ENCODE results near the gene ABCA3. TPM values are rescaled to one million over a fixed set of nuclear protein-coding genes. Genes with fewer than 3 reads are reported as not detected.
A peak's percentile ranks its signal among the peaks of the same experiment; 100 is the strongest.

The ABCA3 gene
- total and polyA plus RNA-seq, 2 of the 8 experiments (the other 6 are each of a cell fraction or from before 2014, with no cell fraction given): 5.7 to 7.9 TPM

DNA sequence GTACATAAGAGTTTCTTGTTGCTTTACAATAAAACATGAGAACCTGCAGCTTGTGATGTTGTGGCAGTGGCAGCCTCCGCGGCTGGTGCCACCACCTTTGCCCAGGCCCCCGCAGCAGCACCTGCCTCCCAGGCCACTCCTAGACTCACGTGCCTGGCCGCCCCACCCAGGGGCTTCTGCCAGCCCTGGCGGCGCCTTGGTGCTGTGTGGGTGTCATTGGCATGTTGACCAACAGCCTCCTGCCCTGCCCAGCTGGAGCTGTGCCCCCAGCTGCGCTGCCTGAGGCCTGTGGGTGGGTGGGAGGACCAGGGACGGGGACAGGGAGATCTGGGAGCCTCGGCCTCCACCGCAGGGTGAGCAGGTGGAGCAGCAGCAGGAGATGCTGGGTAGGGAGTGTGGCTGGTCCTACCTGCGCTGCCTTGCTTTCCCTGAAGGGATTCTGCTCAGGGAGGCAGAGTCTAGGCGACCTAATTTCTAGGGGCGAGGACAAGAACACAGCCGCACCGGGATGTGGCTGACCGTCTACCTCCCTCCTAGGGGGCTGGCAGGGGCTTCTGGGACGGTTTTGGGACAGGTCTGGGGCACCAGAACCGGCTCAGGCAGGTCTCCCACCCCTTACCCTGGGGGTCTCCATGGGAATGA is 104.7 kb downstream of the ABCA3 start:
- DNase-seq (ENCODE audit: low read depth in 1 of 2, low spot score in 2 of 2): no peak
- peaks cover 16% of the 10 kb centered on the region; the same call in 1 of the 2 replicates for H3K23me2 ChIP-seq (ENCODE audit: low read depth, low read length)
- no peak overlapping the region for H3K4ac ChIP-seq (replicated peaks; ENCODE audit: insufficient read length, low read depth, low read length)
- H3K4me3 ChIP-seq (ENCODE audit: extremely low read depth in 1 of 4, insufficient read depth in 2 of 4, low read depth in 3 of 4, low read length in 4 of 4): peak overlapping the region in 1 of 4 experiments; percentile 63; a peak in 3 of 8 replicates
- peak overlapping the region; percentile 78 to 82 for H3K4me2 ChIP-seq (ENCODE audit: insufficient read depth in 1 of 2, low read depth in 2 of 2, low read length in 2 of 2)
- H3K18ac ChIP-seq (ENCODE audit: extremely low read depth, low read length): no peak overlapping the region
- no peaks in the 10 kb centered on the region for H3K9me3 ChIP-seq (ENCODE audit: insufficient read depth in 2 of 2, low read depth in 1 of 2, low read length in 1 of 2)
- no peaks in the 10 kb centered on the region for H3K79me2 ChIP-seq (ENCODE audit: control insufficient read depth in 1 of 2, insufficient read depth in 2 of 2, low read length in 2 of 2)
- H3K56ac ChIP-seq (replicated peaks; ENCODE audit: insufficient read length, low read depth, low read length): no peak overlapping the region
- no peak overlapping the region for H3K14ac ChIP-seq (ENCODE audit: insufficient read length)
- no peaks in the 10 kb centered on the region for H3K79me1 ChIP-seq (ENCODE audit: low read depth, low read length)
- H4K5ac ChIP-seq (ENCODE audit: insufficient read length, low read depth, low read length): no peak overlapping the region
- H2BK120ac ChIP-seq (replicated peaks; ENCODE audit: low read depth, low read length): no peak overlapping the region
- no peak overlapping the region for H3K9ac ChIP-seq (replicated peaks in 1 of 4; ENCODE audit: extremely low read depth in 1 of 4, low read depth in 3 of 4, low read length in 3 of 4)
- no peak overlapping the region for H4K8ac ChIP-seq (ENCODE audit: extremely low read depth, insufficient read depth, low read length)
- H4K20me1 ChIP-seq (replicated peaks in 1 of 2; ENCODE audit: control insufficient read depth in 1 of 2, insufficient read depth in 2 of 2, low read length in 2 of 2): peaks cover 0 to 14% of the 10 kb centered on the region in 2 experiments
- no peak overlapping the region for H2AK5ac ChIP-seq (ENCODE audit: low read depth, low read length)
- POLR2A ChIA-PET (ENCODE audit: partially characterized antibody): interaction anchor here (0.8 to 8.6 kb wide), 17 partner anchors 9 to 296 kb away, joined by 3 to 181 read pairs (median 6); partner anchors contain the start of genes CEMP1, E4F1, ECI1 and MLST8
- H2AFZ ChIP-seq (ENCODE audit: low read length): no peak overlapping the region
- no peak overlapping the region for H4K91ac ChIP-seq (replicated peaks; ENCODE audit: insufficient read length, low read length)
- H3K23ac ChIP-seq (ENCODE audit: insufficient read length): no peak overlapping the region
- CTCF ChIA-PET (ENCODE audit: partially characterized antibody): interaction anchor here (1.0 to 2.7 kb wide), 4 partner anchors 9 to 41 kb away, joined by 4 to 9 read pairs (median 6); partner anchors contain the start of gene ECI1
- no peak overlapping the region for H2BK20ac ChIP-seq (ENCODE audit: low read length)
- H3K27me3 ChIP-seq (replicated peaks in 1 of 4; ENCODE audit: control insufficient read depth in 3 of 4, extremely low read depth in 1 of 4, insufficient read depth in 3 of 4, low read length in 3 of 4): peaks cover 4 to 20% (median 16%) of the 10 kb centered on the region in 4 experiments; a peak in 6 of 7 replicates
- no peak overlapping the region for H2BK5ac ChIP-seq (ENCODE audit: low read depth, low read length)
- H2BK12ac ChIP-seq (ENCODE audit: low read depth, low read length): no peak overlapping the region
- H3K27ac ChIP-seq (ENCODE audit: low read depth, low read length): no peak overlapping the region
- no peak overlapping the region for H2BK15ac ChIP-seq (ENCODE audit: low read length)
- no peak for FAIRE-seq
- 80% methylated on average over 19 of the region's 19 CpGs; no CpG with 5 or more reads in 1 of the 2 experiments for WGBS, 2 experiments (ENCODE audit: extremely low coverage in 1 of 2, insufficient coverage in 1 of 2, insufficient read length in 1 of 2, insufficient replicate concordance in 2 of 2, low coverage in 1 of 2, low lambda C conversion rate in 2 of 2, missing lambda C conversion rate in 1 of 2)
- H3K4me1 ChIP-seq (replicated peaks in 1 of 4; ENCODE audit: control insufficient read depth in 3 of 4, insufficient read depth in 4 of 4, low read length in 3 of 4): peaks cover 0 to 19% (median 10%) of the 10 kb centered on the region in 4 experiments; a peak in 5 of 7 replicates
- H3K36me3 ChIP-seq (ENCODE audit: control insufficient read depth in 2 of 4, insufficient read depth in 4 of 4, low read length in 3 of 4): peaks cover 3 to 40% (median 5%) of the 10 kb centered on the region in 4 experiments; a peak in 4 of 8 replicates
- TF ChIP-seq ATF2 (IDR thresholded peaks at IDR 0.05; ENCODE audit: low read length): no peak
- TF ChIP-seq ZNF274 (IDR thresholded peaks at IDR 0.05; ENCODE audit: borderline replicate concordance, extremely low read depth, low read length): no peak
- no peak for TF ChIP-seq SP4 (IDR thresholded peaks at IDR 0.05; ENCODE audit: low read length)
- no peak for TF ChIP-seq SP1 (IDR thresholded peaks at IDR 0.05; ENCODE audit: low read depth, low read length)
- no peak for TF ChIP-seq RAD21 (IDR thresholded peaks at IDR 0.05 in 1 of 2, conservative IDR thresholded peaks at IDR 0.05 in 1 of 2; ENCODE audit: low read depth in 2 of 2, low read length in 2 of 2)
- TF ChIP-seq RNF2 (IDR thresholded peaks at IDR 0.05; ENCODE audit: borderline replicate concordance, low read depth, low read length, missing control alignments, poor library complexity, severe bottlenecking): no peak
- TF ChIP-seq POLR2A (IDR thresholded peaks at IDR 0.05; ENCODE audit: control extremely low read depth in 1 of 2, low read depth in 2 of 2, low read length in 2 of 2): no peak
- TF ChIP-seq POLR2AphosphoS5 (IDR thresholded peaks at IDR 0.05; ENCODE audit: low read depth, low read length): no peak
- TF ChIP-seq PHF8 (conservative IDR thresholded peaks at IDR 0.05; ENCODE audit: low read depth, low read length): no peak
- no peak for TF ChIP-seq FOSL1 (IDR thresholded peaks at IDR 0.05; ENCODE audit: insufficient read depth, low read depth, low read length)

All from H1 (cell line).